H1 (cell line): ENCODE results near the gene RHD.
"Not testable (repeated sequence)": the region's sequence is repeated elsewhere in the genome, so short reads cannot be mapped to it uniquely, and the experiment has no call there.

Experiments used
- ASH2L ChIP-seq: fragments of 200-600, 300-600 bp; sonication (generic); IDR thresholded peaks from one replicate; pipeline ENCODE4 v1.7.1; 2017; ENCODE audit warnings: low read length
- CREB1 ChIP-seq: IDR thresholded peaks from 2 replicates; pipeline ENCODE4 v1.6.1; 2012; ENCODE audit warnings: inconsistent platforms
- EZH2 ChIP-seq: fragments of 200-600 bp; sonication (generic); IDR thresholded peaks from 2 replicates; pipeline ENCODE4 v1.7.1; 2012; ENCODE audit warnings: low read depth, mild to moderate bottlenecking, moderate library complexity, low read length, inconsistent platforms; ENCODE audit not compliant: severe bottlenecking
- GABPA ChIP-seq: IDR thresholded peaks from 2 replicates; pipeline ENCODE4 v1.6.1; 2011; ENCODE audit warnings: mild to moderate bottlenecking, low read length, moderate library complexity, borderline replicate concordance; ENCODE audit not compliant: insufficient read depth
- GTF2F1 ChIP-seq: IDR thresholded peaks from 2 replicates; pipeline ENCODE4 v1.6.1; 2012; ENCODE audit warnings: low read depth, low read length, improper control_type of control experiment, borderline replicate concordance
- JUN ChIP-seq: IDR thresholded peaks from 2 replicates; pipeline ENCODE4 v1.6.1; 2011; ENCODE audit warnings: low read depth, mild to moderate bottlenecking, improper control_type of control experiment, low read length
- SIN3A ChIP-seq, 2 experiments: IDR thresholded peaks in 1 of 2; conservative IDR thresholded peaks in 1 of 2; 2 replicates each; pipeline ENCODE4 v1.6.1; 2011 to 2012; ENCODE audit warnings: low read length in 2 of 2, improper control_type of control experiment in 1 of 2, low read depth in 1 of 2, mild to moderate bottlenecking in 1 of 2
- SUZ12 ChIP-seq: fragments of 200-600 bp; sonication (generic); IDR thresholded peaks from 2 replicates; pipeline ENCODE4 v1.6.1; 2012; ENCODE audit warnings: mild to moderate bottlenecking, inconsistent platforms, low read length, moderate library complexity, mixed read lengths
- ZNF274 ChIP-seq: IDR thresholded peaks from 2 replicates; pipeline ENCODE4 v1.7.0; 2012; ENCODE audit warnings: low read length, borderline replicate concordance; ENCODE audit errors: extremely low read depth
- TF ChIP-seq, protein P1 (sequence below), 3 experiments: IDR thresholded peaks; 1 replicate in 2 of 3; 2 replicates in 1 of 3; pipeline versions ENCODE4 v1.5.1 to v1.6.1; 2011; ENCODE audit warnings: low read length in 3 of 3, mild to moderate bottlenecking in 3 of 3, inconsistent platforms in 2 of 3, low read depth in 1 of 3, moderate library complexity in 1 of 3; ENCODE audit not compliant: insufficient read depth in 1 of 3; ENCODE audit errors: control extremely low read depth in 1 of 3

DNA sequence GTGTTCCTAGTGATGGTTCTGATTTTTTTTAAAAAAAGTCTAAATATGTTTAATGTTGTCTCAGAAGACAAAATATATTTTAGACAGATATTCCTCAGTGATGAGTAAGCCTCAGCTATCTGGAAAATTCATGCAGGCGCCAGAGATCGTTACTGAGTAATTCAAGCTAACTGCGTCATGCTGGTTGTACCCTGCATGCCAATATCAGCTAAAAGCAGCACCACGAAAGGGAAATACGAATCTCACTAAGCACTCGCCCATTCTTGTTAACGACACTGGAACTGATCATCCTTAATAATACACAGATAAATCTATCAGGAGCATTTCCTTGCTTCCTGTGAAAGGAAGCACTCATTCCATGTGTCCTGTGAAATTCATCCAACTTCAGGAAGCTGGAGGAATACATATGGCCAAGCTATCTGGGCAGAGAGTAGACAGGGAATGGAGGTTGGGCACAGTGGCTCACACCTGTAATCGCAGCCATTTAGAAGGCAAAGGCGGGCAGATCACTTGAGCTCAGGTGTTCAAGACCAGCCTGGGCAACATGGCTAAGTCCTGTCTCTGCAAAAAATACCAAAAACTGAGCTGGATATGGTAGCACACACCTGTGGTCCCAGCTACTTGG lies 48.1 kb downstream of the RHD start:
- not testable (repeated sequence) for TF ChIP-seq GTF2F1; GABPA; SIN3A (conservative IDR thresholded peaks at IDR 0.05 in 1 of 2, IDR thresholded peaks at IDR 0.05 in 1 of 2; ENCODE audit: low read depth in 1 of 2, low read length in 2 of 2); ZNF274; EZH2; SUZ12; CREB1; JUN; ASH2L
- TF ChIP-seq, protein P1, sequence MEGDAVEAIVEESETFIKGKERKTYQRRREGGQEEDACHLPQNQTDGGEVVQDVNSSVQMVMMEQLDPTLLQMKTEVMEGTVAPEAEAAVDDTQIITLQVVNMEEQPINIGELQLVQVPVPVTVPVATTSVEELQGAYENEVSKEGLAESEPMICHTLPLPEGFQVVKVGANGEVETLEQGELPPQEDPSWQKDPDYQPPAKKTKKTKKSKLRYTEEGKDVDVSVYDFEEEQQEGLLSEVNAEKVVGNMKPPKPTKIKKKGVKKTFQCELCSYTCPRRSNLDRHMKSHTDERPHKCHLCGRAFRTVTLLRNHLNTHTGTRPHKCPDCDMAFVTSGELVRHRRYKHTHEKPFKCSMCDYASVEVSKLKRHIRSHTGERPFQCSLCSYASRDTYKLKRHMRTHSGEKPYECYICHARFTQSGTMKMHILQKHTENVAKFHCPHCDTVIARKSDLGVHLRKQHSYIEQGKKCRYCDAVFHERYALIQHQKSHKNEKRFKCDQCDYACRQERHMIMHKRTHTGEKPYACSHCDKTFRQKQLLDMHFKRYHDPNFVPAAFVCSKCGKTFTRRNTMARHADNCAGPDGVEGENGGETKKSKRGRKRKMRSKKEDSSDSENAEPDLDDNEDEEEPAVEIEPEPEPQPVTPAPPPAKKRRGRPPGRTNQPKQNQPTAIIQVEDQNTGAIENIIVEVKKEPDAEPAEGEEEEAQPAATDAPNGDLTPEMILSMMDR (IDR thresholded peaks at IDR 0.05; ENCODE audit: control extremely low read depth in 1 of 3, insufficient read depth in 1 of 3, low read depth in 1 of 3, low read length in 3 of 3) = not testable (repeated sequence)
